Dermis blood vessel endothelial cell (primary cell): ENCODE data around the gene C4orf17. TPM values are rescaled to one million over a fixed set of nuclear protein-coding genes. Genes with fewer than 3 reads are reported as not detected.
"Not testable (repeated sequence)": the region's sequence is repeated elsewhere in the genome, so short reads cannot be mapped to it uniquely, and the experiment has no call there.

Source experiments
- DNase-seq: peaks from one replicate; pipeline ENCODE4 v3.0.0; 2010
- total RNA-seq: library from RNA; depleted of rRNA; stranded (reverse); fragments of >200 nt; gene quantifications from 2 replicates; pipeline ENCODE4 v1.2.3, GENCODE V29; 2014

Gene C4orf17
- not detected in 2 replicates for total RNA-seq

- no peak for DNase-seq
Measured at GRCh38 chr4:99510721-99511120, at the start of gene C4orf17. Gene C4orf17 (plus strand): TSS chr4:99511021. CDS start chr4:99513082, 2,061 bp downstream.

GRCh38 chr4:99461623-99462401, 49.0 kb upstream of the C4orf17 start:
- DNase-seq, result no peak

- DNase-seq, result peak; percentile 76
Measured at GRCh38 chr4:99462875-99463464, 47.9 kb upstream of the C4orf17 start.

- DNase-seq, result no peak
Measured at GRCh38 chr4:99463566-99463965, 47.3 kb upstream of the C4orf17 start.

- no peak for DNase-seq
Measured at GRCh38 chr4:99467887-99468286, 42.9 kb upstream of the C4orf17 start.

- DNase-seq, result no peak
Measured at GRCh38 chr4:99468889-99469288, 41.9 kb upstream of the C4orf17 start.

- no peak for DNase-seq
Measured at GRCh38 chr4:99471349-99471748, 39.5 kb upstream of the C4orf17 start.

- DNase-seq, result no peak
Measured at GRCh38 chr4:99471896-99472295, 38.9 kb upstream of the C4orf17 start.

- no peak for DNase-seq
Measured at GRCh38 chr4:99473131-99473530, 37.7 kb upstream of the C4orf17 start.

- DNase-seq, result no peak
Measured at GRCh38 chr4:99483636-99484035, 27.2 kb upstream of the C4orf17 start.

GRCh38 chr4:99485212-99485611, 25.6 kb upstream of the C4orf17 start:
- no peak for DNase-seq

- DNase-seq, result not testable (repeated sequence)
Measured at GRCh38 chr4:99486648-99487047, 24.2 kb upstream of the C4orf17 start.

- peak; percentile 11 for DNase-seq
Measured at GRCh38 chr4:99490286-99490685, 20.5 kb upstream of the C4orf17 start.

GRCh38 chr4:99504804-99505502, 5.9 kb upstream of the C4orf17 start:
- DNase-seq, result no peak

- peak; percentile 10 for DNase-seq
Measured at GRCh38 chr4:99506781-99507180, 4.0 kb upstream of the C4orf17 start.

- DNase-seq, result no peak
Measured at GRCh38 chr4:99507349-99507748, 3.5 kb upstream of the C4orf17 start.

- no peak for DNase-seq
Measured at GRCh38 chr4:99507762-99508161, 3.1 kb upstream of the C4orf17 start.

- no peak for DNase-seq
Measured at GRCh38 chr4:99518601-99519295, 7.9 kb downstream of the C4orf17 start.

- DNase-seq, result no peak
Measured at GRCh38 chr4:99529228-99529627, 18.4 kb downstream of the C4orf17 start.

GRCh38 chr4:99529956-99530355, 19.1 kb downstream of the C4orf17 start:
- no peak for DNase-seq

- not testable (repeated sequence) for DNase-seq
Measured at GRCh38 chr4:99534699-99535098, 23.9 kb downstream of the C4orf17 start.

- DNase-seq, result no peak
Measured at GRCh38 chr4:99536271-99536670, 25.4 kb downstream of the C4orf17 start.

- no peak for DNase-seq
Measured at GRCh38 chr4:99536848-99537247, 26.0 kb downstream of the C4orf17 start.
